HFFc6 (cell line): Measurements from ENCODE around the gene MLLT3. TPM values are rescaled to one million over a fixed set of nuclear protein-coding genes. Genes with fewer than 3 reads are reported as not detected.

Experiments used
- DNase-seq: peaks from one replicate; pipeline ENCODE4 v3.0.0-alpha.2; 2018
- H3K27ac Mint-ChIP-seq: 2 replicates; pipeline ENCODE4 v1.8.0; 2020; ENCODE audit warnings: mild to moderate bottlenecking, mixed read lengths
- H3K27me3 Mint-ChIP-seq: 2 replicates; pipeline ENCODE4 v1.8.0; 2021; ENCODE audit warnings: mild to moderate bottlenecking, moderate library complexity, mixed read lengths; ENCODE audit not compliant: insufficient read depth
- H3K36me3 Mint-ChIP-seq: 2 replicates; pipeline ENCODE4 v1.8.0; 2021; ENCODE audit warnings: low read depth, mixed read lengths
- H3K4me1 Mint-ChIP-seq: 2 replicates; pipeline ENCODE4 v1.8.0; 2020; ENCODE audit warnings: low read depth, mixed read lengths
- H3K4me3 Mint-ChIP-seq: 2 replicates; pipeline ENCODE4 v1.8.0; 2020; ENCODE audit warnings: mild to moderate bottlenecking, moderate library complexity, mixed read lengths
- H3K9me3 Mint-ChIP-seq: 2 replicates; pipeline ENCODE4 v1.8.0; 2020; ENCODE audit warnings: mild to moderate bottlenecking, mixed read lengths
- total RNA-seq, 6 experiments: library from RNA; stranded (reverse); fragmentation: NEBNext Ultra II Directional; extraction: Animal tissue kit (Norgen Biotek cat#: 25700); gene quantifications; 2 replicates in 1 of 6; 3 replicates in 5 of 6; pipeline ENCODE4 v1.2.3, GENCODE V29; 2021
- TF ChIP-seq, protein P1 (sequence below): fragments of 200-600 bp; sonication (generic); IDR thresholded peaks from 2 replicates; pipeline ENCODE4 v1.5.0; 2021; ENCODE audit warnings: antibody characterized with exemption, mild to moderate bottlenecking

MLLT3 gene
- total RNA-seq, 6 experiments from 2014 or later = 23.1 to 27.5 (median 24.7) TPM

DNA sequence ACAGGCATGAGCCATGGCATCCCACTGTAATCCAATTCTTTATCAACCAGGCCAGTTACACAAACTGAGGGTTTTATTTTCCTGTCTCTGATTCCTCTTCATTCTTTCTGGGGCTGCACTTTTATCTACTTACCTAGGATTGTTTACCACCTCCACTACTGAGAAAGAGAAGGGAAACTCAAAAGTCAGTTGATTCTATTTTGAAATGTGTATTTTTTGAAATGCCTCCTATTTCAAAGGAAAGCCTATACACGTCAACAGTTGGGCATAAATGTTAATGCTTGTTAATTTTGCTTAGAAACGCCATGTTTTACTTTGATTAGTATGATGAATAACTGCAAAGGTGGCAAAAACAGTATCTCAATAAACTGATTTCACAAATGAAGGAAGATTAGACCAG, 92.5 kb downstream of the MLLT3 start:
- Mint-ChIP-seq H3K27me3 (no peaks in the 10 kb centered on the region; the same call in 1 of the 2 replicates), H3K9me3 (no peaks in the 10 kb centered on the region), H3K27ac (no peak overlapping the region), H3K4me3 (no peak overlapping the region), H3K4me1 (peaks cover 7% of the 10 kb centered on the region), H3K36me3 (no peaks in the 10 kb centered on the region)
- DNase-seq = no peak
- TF ChIP-seq, protein P1, sequence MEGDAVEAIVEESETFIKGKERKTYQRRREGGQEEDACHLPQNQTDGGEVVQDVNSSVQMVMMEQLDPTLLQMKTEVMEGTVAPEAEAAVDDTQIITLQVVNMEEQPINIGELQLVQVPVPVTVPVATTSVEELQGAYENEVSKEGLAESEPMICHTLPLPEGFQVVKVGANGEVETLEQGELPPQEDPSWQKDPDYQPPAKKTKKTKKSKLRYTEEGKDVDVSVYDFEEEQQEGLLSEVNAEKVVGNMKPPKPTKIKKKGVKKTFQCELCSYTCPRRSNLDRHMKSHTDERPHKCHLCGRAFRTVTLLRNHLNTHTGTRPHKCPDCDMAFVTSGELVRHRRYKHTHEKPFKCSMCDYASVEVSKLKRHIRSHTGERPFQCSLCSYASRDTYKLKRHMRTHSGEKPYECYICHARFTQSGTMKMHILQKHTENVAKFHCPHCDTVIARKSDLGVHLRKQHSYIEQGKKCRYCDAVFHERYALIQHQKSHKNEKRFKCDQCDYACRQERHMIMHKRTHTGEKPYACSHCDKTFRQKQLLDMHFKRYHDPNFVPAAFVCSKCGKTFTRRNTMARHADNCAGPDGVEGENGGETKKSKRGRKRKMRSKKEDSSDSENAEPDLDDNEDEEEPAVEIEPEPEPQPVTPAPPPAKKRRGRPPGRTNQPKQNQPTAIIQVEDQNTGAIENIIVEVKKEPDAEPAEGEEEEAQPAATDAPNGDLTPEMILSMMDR = no peak

DNA sequence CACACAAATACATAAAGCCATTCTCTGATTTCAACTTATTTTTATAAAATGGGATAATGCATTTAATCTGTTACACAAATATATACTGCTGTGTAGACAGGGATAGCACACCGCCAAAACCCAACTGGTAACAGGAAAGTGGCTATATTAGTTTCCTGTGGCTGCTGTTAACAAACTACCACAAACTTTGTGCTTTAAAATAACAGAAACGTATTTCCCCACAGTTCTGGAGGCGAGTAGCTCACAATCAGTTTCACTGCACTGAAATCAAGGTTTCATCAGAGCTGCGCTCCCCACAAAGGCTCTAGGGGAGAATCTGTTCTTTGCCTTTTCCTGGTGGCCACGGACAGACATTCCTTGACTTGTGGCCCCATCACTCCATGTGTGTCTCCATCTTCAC, 94.0 kb downstream of the MLLT3 start:
- Mint-ChIP-seq H3K27ac (no peak overlapping the region), H3K36me3 (no peaks in the 10 kb centered on the region), H3K27me3 (no peaks in the 10 kb centered on the region; the same call in 1 of the 2 replicates), H3K4me3 (no peak overlapping the region), H3K9me3 (no peaks in the 10 kb centered on the region), H3K4me1 (peaks cover 7% of the 10 kb centered on the region)
- TF ChIP-seq, protein P1 = no peak
- no peak for DNase-seq

DNA sequence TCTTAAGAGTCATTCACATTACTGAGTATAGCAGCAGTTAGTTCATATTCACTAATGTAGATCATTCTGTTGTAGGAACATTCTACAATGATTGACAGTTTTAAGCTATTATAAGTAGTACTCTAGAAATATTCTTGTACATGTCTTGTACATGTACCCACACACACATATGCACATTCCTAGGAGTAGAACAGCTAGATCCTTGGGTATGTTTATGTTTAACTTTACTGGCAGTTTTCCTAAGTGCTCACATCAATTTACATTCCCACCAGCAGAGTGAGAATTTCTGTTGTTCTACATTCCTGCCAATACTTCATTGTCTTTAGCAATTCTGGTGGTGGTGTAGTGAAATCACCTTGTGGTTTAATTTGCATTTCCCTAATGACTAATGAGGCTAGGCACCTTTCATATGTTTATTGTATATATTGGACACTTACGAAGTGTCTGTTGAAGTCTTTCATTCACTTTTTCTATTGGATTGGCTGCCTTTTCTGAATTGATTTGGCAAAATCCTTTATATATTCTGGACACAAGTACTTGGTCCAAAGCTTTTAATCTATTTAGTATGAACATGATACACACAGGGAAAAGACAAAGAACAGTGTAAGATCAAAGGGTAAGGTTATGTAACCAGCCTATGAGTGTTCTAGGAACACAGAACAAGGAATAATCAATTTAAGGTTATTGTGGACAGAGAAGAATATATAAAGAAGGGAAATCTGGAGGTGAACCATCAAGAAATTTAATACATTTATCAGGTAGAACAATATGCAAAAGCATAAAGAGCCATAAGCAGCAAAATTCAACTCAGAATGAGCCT, 95.6 kb downstream of the MLLT3 start:
- Mint-ChIP-seq H3K27me3 (no peaks in the 10 kb centered on the region; the same call in 1 of the 2 replicates), H3K36me3 (no peaks in the 10 kb centered on the region), H3K27ac (no peak overlapping the region), H3K9me3 (no peaks in the 10 kb centered on the region), H3K4me1 (peaks cover 7% of the 10 kb centered on the region), H3K4me3 (no peak overlapping the region)
- TF ChIP-seq, protein P1 = peak; percentile 51
- DNase-seq = peak; percentile 7

DNA sequence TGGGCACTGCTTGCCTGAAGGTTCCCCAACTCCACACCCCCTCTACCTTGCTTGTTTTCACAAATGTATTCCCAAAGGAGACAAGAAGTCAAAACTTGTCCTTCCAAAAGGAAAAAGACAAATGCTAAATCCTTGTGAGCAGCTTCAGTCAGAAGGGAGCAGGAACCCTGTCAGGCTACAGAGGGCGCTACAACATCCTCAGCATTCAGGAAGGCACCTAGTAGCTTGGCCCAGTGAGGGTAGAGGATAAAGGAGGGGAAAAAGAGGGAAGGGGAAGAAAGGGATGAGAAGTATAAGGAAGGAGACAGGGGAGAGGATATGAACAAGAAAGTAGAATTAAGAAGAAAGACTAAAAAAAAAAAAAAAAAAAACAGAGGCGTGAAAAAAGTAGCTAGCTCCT, 97.5 kb downstream of the MLLT3 start:
- no peaks in the 10 kb centered on the region for H3K36me3 Mint-ChIP-seq
- peaks cover 7% of the 10 kb centered on the region for H3K4me1 Mint-ChIP-seq
- TF ChIP-seq, protein P1 = peak; percentile 53
- H3K9me3 Mint-ChIP-seq = no peaks in the 10 kb centered on the region
- H3K27me3 Mint-ChIP-seq = no peaks in the 10 kb centered on the region; the same call in 1 of the 2 replicates
- H3K4me3 Mint-ChIP-seq = no peak overlapping the region
- H3K27ac Mint-ChIP-seq = no peak overlapping the region
- DNase-seq = no peak

DNA sequence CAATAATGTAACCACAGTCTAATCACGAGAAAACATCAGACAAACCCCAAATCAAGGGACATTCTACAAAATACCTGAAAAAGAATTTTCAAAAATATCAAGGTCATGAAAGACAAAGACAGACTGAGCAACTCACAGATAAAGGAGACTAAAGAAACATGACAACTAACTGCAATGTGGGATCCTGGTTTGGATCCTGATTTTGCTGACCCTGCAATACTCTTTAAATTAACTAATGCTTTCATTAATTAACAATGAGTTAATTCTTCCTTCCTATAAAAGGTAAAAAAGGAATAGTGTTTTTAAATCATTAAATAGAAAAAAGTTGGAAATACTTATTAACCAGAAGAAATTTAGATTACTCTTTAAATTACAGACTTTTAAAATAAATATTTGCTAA, 103.6 kb downstream of the MLLT3 start:
- H3K9me3 Mint-ChIP-seq = no peaks in the 10 kb centered on the region

More for the DNA sequence above, 103.6 kb downstream of the MLLT3 start:
- Mint-ChIP-seq H3K4me3 (no peak overlapping the region), H3K4me1 (peaks cover 5% of the 10 kb centered on the region), H3K36me3 (peaks cover 1% of the 10 kb centered on the region; the same call in 1 of the 2 replicates), H3K27me3 (0 out of 2 replicates have a peak, but pooled peaks cover 2% of the 10 kb centered on the region), H3K27ac (no peak overlapping the region)
- DNase-seq = no peak
- TF ChIP-seq, protein P1 = no peak
